HepG2 (cell line): Measurements from ENCODE around the gene SETD1A. TPM values are rescaled to one million over a fixed set of nuclear protein-coding genes. Genes with fewer than 3 reads are reported as not detected.

ENCODE experiments used
- AKNA ChIP-seq: sonication (generic); formaldehyde crosslinking; IDR thresholded peaks from 2 replicates; pipeline ENCODE4 v1.4.0; 2020; ENCODE audit warnings: missing genetic modification reagents, borderline replicate concordance
- ATF6 ChIP-seq: sonication (generic); formaldehyde crosslinking; conservative IDR thresholded peaks from 2 replicates; pipeline ENCODE4 v1.4.0; 2020; ENCODE audit warnings: missing genetic modification reagents
- DZIP1 ChIP-seq: sonication (generic); formaldehyde crosslinking; IDR thresholded peaks from 2 replicates; pipeline ENCODE4 v1.5.0; 2020; ENCODE audit warnings: mild to moderate bottlenecking, missing genetic modification reagents
- HOXD1 ChIP-seq: sonication (generic); formaldehyde crosslinking; IDR thresholded peaks from 2 replicates; pipeline ENCODE4 v1.5.0; 2020; ENCODE audit warnings: missing genetic modification reagents
- RFX1 ChIP-seq: fragments of 450-650 bp; IDR thresholded peaks from 2 replicates; pipeline ENCODE4 v1.6.1; 2017
- RNF219 ChIP-seq: sonication (generic); formaldehyde crosslinking; IDR thresholded peaks from 2 replicates; pipeline ENCODE4 v1.5.0; 2020; ENCODE audit warnings: mild to moderate bottlenecking, missing genetic modification reagents
- ZNF333 ChIP-seq: sonication (generic); formaldehyde crosslinking; IDR thresholded peaks from 2 replicates; pipeline ENCODE4 v1.4.0; 2020; ENCODE audit warnings: mild to moderate bottlenecking, missing genetic modification reagents, borderline replicate concordance
- ZNF503 ChIP-seq: sonication (generic); formaldehyde crosslinking; IDR thresholded peaks from 2 replicates; pipeline ENCODE4 v1.4.0; 2020; ENCODE audit warnings: missing genetic modification reagents
- ZNF672 ChIP-seq: sonication (generic); formaldehyde crosslinking; IDR thresholded peaks from 2 replicates; pipeline ENCODE4 v1.8.1; 2022; ENCODE audit warnings: missing genetic modification reagents
- ZNF713 ChIP-seq: sonication (generic); formaldehyde crosslinking; IDR thresholded peaks from 2 replicates; pipeline ENCODE4 v1.4.0; 2020; ENCODE audit warnings: mild to moderate bottlenecking, missing genetic modification reagents
- polyA plus RNA-seq, 8 experiments: library from polyadenylated mRNA; depleted of rRNA in 3 of 8; stranded (reverse) in 7 of 8; unstranded in 1 of 8; fragments of >200 nt; fragmentation: Illumina TruSeq in 4 of 8; extraction: Trizol in 4 of 8; gene quantifications; 2 replicates each; pipeline versions ENCODE4 v1.2.1 to v1.2.3, GENCODE V29; 2011 to 2016; ENCODE audit warnings: low read depth in 4 of 8, missing spikeins in 1 of 8, mixed read lengths in 1 of 8; ENCODE audit not compliant: insufficient read depth in 1 of 8
- total RNA-seq, 5 experiments: library from RNA; depleted of rRNA; stranded (reverse); fragments of >200 nt; fragmentation: Illumina TruSeq; extraction: Trizol; gene quantifications; 2 replicates each; pipeline ENCODE4 v1.2.3, GENCODE V29; 2016; ENCODE audit warnings: low read depth in 1 of 5
- TF ChIP-seq, protein P1 (sequence below): sonication (generic); formaldehyde crosslinking; IDR thresholded peaks from 2 replicates; pipeline ENCODE4 v1.4.0; 2020; ENCODE audit warnings: missing genetic modification reagents, borderline replicate concordance

Gene SETD1A
- total and polyA plus RNA-seq, 2 of the 13 experiments (the other 11 are each of a cell fraction or from before 2014, with no cell fraction given) = 3.8 to 5.6 TPM

DNA sequence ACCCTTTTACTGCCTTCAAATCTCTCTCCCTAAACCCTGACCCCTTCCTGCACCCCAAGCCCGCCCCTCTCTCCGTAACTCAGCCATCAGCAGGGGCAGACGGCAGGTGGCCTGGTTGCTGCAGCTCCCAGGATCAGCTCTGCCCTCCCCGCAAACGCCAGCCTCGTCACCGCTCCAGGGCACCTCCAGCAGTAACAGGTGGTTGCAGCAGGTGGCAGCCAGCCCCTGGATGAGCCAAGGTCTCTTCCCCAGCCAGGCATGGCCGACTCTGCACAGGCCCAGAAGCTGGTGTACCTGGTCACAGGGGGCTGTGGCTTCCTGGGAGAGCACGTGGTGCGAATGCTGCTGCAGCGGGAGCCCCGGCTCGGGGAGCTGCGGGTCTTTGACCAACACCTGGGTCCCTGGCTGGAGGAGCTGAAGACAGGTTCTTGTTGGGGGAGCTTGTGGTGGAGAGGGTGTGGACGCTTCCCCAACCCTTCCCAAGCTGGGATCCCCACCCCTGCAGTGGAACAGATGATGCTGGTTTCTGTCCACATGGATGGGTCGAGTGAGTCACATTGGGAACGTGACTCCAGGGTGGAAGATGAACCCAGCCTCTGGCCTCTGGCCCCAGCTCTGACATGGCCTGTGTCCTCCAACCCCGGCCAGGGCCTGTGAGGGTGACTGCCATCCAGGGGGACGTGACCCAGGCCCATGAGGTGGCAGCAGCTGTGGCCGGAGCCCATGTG lies 28.0 kb downstream of the SETD1A start (continued):
- TF ChIP-seq DZIP1 (CRISPR knock-in tag) (peak; percentile 98), RFX1 (no peak), HOXD1 (CRISPR knock-in tag) (peak; percentile 81), ZNF333 (peak; percentile 73; the same call in 1 of the 2 replicates), ZNF503 (CRISPR knock-in tag) (no peak), ZNF713 (CRISPR knock-in tag) (no peak), ZNF672 (CRISPR knock-in tag) (no peak), AKNA (CRISPR knock-in tag) (no peak), RNF219 (no peak), ATF6 (CRISPR knock-in tag) (no peak)
- TF ChIP-seq, protein P1, sequence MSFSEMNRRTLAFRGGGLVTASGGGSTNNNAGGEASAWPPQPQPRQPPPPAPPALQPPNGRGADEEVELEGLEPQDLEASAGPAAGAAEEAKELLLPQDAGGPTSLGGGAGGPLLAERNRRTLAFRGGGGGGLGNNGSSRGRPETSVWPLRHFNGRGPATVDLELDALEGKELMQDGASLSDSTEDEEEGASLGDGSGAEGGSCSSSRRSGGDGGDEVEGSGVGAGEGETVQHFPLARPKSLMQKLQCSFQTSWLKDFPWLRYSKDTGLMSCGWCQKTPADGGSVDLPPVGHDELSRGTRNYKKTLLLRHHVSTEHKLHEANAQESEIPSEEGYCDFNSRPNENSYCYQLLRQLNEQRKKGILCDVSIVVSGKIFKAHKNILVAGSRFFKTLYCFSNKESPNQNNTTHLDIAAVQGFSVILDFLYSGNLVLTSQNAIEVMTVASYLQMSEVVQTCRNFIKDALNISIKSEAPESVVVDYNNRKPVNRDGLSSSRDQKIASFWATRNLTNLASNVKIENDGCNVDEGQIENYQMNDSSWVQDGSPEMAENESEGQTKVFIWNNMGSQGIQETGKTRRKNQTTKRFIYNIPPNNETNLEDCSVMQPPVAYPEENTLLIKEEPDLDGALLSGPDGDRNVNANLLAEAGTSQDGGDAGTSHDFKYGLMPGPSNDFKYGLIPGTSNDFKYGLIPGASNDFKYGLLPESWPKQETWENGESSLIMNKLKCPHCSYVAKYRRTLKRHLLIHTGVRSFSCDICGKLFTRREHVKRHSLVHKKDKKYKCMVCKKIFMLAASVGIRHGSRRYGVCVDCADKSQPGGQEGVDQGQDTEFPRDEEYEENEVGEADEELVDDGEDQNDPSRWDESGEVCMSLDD (CRISPR knock-in tag) = no peak
